HEK293 (cell line): ENCODE measurements around the gene COL1A2.

ENCODE experiments used
- CTCF ChIP-seq: fragments of 450-650 bp; formaldehyde crosslinking; IDR thresholded peaks from 2 replicates; pipeline ENCODE4 v1.5.1; 2016; ENCODE audit warnings: missing biosample characterization, missing genetic modification characterization
- ELK4 ChIP-seq: IDR thresholded peaks from 2 replicates; pipeline ENCODE4 v1.6.1; 2011; ENCODE audit warnings: mild to moderate bottlenecking, low read depth, low read length, borderline replicate concordance
- GLI4 ChIP-seq: fragments of 450-650 bp; formaldehyde crosslinking; IDR thresholded peaks from 2 replicates; pipeline ENCODE4 v1.5.1; 2016; ENCODE audit warnings: missing biosample characterization, missing genetic modification characterization
- ZNF10 ChIP-seq: fragments of 450-650 bp; formaldehyde crosslinking; IDR thresholded peaks from 2 replicates; pipeline ENCODE4 v1.5.1; 2017; ENCODE audit warnings: missing biosample characterization, missing genetic modification characterization
- ZNF24 ChIP-seq: fragments of 450-650 bp; formaldehyde crosslinking; IDR thresholded peaks from 2 replicates; pipeline ENCODE4 v1.5.1; 2016; ENCODE audit warnings: missing biosample characterization, missing genetic modification characterization
- ZNF785 ChIP-seq: fragments of 450-650 bp; formaldehyde crosslinking; IDR thresholded peaks from 2 replicates; pipeline ENCODE4 v1.5.1; 2016; ENCODE audit warnings: missing biosample characterization, missing genetic modification characterization

GRCh38 chr7:94414481-94414880 lies 19.8 kb downstream of the COL1A2 start:
- TF ChIP-seq ZNF785 (tag by site-specific recombination) (no peak), ZNF24 (tag by site-specific recombination) (no peak), GLI4 (no peak), CTCF (tag by site-specific recombination) (no peak), ELK4 (no peak), ZNF10 (no peak)
